ENCODE measurements around the gene SAMD4A. TPM values are rescaled to one million over a fixed set of nuclear protein-coding genes. Genes with fewer than 3 reads are reported as not detected.

Gene SAMD4A
- total RNA-seq, 4 donors from 2014 or later, result 7.9 to 18.7 (median 14.4) TPM

DNA sequence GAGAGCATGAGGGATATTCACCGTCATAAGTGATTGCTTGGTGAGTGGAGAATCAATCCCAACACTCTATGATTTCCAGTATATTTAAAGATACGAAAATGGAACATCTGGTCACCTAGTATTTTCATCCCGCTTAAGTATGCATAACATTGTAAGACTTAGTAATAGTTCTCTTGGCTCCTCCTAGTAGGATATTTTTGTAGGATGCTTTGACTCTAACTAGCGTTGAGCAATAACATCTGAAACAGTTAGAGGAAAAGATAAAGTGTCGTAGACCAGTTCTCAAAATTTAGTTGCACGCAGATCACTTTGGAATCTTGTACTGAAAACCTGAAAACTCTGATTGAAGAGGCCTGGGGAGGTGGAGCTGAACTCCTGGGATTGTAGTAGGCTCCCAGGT, 7.6 kb downstream of the SAMD4A start:
- 81 to 92% methylated on average over 6 of the region's 6 CpGs for WGBS, 2 donors
- H3K4me3 ChIP-seq (ENCODE audit: low read depth, poor library complexity, severe bottlenecking), result no peak overlapping the region
- TF ChIP-seq, protein P1, sequence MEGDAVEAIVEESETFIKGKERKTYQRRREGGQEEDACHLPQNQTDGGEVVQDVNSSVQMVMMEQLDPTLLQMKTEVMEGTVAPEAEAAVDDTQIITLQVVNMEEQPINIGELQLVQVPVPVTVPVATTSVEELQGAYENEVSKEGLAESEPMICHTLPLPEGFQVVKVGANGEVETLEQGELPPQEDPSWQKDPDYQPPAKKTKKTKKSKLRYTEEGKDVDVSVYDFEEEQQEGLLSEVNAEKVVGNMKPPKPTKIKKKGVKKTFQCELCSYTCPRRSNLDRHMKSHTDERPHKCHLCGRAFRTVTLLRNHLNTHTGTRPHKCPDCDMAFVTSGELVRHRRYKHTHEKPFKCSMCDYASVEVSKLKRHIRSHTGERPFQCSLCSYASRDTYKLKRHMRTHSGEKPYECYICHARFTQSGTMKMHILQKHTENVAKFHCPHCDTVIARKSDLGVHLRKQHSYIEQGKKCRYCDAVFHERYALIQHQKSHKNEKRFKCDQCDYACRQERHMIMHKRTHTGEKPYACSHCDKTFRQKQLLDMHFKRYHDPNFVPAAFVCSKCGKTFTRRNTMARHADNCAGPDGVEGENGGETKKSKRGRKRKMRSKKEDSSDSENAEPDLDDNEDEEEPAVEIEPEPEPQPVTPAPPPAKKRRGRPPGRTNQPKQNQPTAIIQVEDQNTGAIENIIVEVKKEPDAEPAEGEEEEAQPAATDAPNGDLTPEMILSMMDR (IDR thresholded peaks at IDR 0.05), result no peak
- no peak for TF ChIP-seq POLR2A (IDR thresholded peaks at IDR 0.05)
- DNase-seq (ENCODE audit: low spot score in 2 of 2), result no peak
- intact Hi-C loops (cut with DNase I; ENCODE audit: low total_unique reads), result no loop called here

DNA sequence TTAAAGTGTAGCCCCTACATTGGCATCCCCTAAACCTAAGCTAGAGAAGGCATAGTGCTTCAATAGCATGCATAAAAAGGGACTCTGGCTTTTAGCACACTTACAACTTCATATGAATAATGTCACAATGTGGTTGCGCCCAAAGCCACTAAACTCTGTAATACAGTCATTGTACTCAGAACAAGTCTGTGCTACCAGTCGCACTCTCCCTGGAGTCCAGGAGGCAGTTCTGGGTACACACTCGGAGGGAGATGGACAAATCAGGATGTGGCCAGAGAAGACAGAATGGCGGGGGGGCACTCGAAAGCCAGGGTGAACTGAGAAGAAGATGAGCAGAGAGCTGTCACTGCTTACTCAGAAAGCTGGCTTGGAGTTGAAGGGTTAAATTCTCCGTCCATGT, 10.6 kb downstream of the SAMD4A start:
- 88 to 95% methylated on average over 6 of the region's 6 CpGs for WGBS, 2 donors
- intact Hi-C loops (cut with DNase I; ENCODE audit: low total_unique reads), result no loop called here
- no peak overlapping the region for H3K4me3 ChIP-seq (ENCODE audit: low read depth, poor library complexity, severe bottlenecking)
- DNase-seq (ENCODE audit: low spot score in 2 of 2), result no peak
- TF ChIP-seq POLR2A (IDR thresholded peaks at IDR 0.05), result no peak
- TF ChIP-seq, protein P1 (IDR thresholded peaks at IDR 0.05), result no peak

DNA sequence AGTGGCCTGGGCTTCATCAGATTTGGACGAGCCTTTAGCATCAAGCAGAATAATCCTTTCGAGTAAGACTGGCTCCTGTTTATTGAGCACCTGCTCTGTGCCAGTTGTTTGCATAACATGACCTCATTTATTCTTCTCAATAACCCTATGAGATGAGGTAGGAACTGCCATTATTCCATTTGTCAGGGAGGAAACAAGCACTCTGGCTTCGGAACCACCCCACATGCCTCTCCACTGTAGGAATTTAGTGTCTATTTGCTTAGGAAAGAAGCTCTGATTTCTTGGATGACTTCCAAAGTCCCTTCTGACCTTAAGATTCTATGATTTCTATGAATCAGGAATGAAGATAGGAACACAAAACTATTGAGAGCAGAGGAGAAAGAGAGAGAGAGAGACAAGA, 11.0 kb downstream of the SAMD4A start:
- 52 to 76% methylated on average over 3 of the region's 3 CpGs for WGBS, 2 donors
- no peak overlapping the region for H3K4me3 ChIP-seq (ENCODE audit: low read depth, poor library complexity, severe bottlenecking)
- no peak for TF ChIP-seq POLR2A (IDR thresholded peaks at IDR 0.05)
- TF ChIP-seq, protein P1 (IDR thresholded peaks at IDR 0.05), result no peak
- intact Hi-C loops (cut with DNase I; ENCODE audit: low total_unique reads), result no loop called here
- no peak for DNase-seq (ENCODE audit: low spot score in 2 of 2)

DNA sequence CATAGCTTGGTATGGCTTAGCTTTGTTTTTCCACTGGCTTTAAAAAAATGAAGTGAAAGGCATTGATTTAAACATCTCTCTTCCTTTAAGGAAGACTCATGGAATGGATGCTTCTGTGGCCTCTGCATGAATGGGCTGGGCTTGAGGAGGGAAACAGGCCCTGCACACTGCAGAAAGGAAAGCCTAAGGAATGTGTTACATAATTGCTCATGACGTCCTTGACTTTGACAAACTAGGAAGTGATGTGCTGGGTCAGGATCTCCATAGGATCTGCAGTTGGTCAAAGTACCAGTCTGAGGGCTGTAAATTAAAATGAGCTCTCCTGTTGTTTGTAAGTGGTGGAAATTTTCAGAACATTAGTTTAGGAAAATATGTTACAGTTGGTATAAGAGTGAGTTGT, 12.7 kb downstream of the SAMD4A start:
- TF ChIP-seq POLR2A (IDR thresholded peaks at IDR 0.05), result no peak
- TF ChIP-seq, protein P1 (IDR thresholded peaks at IDR 0.05), result no peak
- WGBS, 2 donors, result 9 to 15% methylated on average over 1 of the region's 1 CpG
- DNase-seq (ENCODE audit: low spot score in 2 of 2), result no peak
- H3K4me3 ChIP-seq (ENCODE audit: low read depth, poor library complexity, severe bottlenecking), result no peak overlapping the region
- intact Hi-C loops (cut with DNase I; ENCODE audit: low total_unique reads), result no loop called here

DNA sequence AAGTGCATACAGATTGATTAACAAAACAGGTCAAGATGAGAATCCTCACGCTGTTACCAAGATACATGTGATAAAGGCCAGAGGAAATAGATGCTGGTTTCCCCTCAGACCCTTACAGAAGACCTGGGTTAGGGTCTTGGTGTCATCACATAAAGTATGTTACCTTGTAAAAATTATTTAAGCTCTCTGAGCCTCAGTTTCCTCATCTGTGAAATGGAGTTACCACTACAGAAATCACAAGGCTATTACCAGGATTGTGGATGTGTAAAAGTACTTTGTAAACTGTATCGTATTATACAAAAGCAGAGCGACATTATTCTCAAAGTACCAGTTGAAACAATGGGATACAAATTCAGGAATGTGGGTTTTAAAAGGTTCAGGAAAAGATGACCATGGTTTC, 14.0 kb downstream of the SAMD4A start:
- no peak for DNase-seq (ENCODE audit: low spot score in 2 of 2)
- 95 to 99% methylated on average over 3 of the region's 3 CpGs for WGBS, 2 donors
- no peak overlapping the region for H3K4me3 ChIP-seq (ENCODE audit: low read depth, poor library complexity, severe bottlenecking)
- intact Hi-C loops (cut with DNase I; ENCODE audit: low total_unique reads), result no loop called here
- TF ChIP-seq POLR2A (IDR thresholded peaks at IDR 0.05), result no peak
- TF ChIP-seq, protein P1 (IDR thresholded peaks at IDR 0.05), result no peak

DNA sequence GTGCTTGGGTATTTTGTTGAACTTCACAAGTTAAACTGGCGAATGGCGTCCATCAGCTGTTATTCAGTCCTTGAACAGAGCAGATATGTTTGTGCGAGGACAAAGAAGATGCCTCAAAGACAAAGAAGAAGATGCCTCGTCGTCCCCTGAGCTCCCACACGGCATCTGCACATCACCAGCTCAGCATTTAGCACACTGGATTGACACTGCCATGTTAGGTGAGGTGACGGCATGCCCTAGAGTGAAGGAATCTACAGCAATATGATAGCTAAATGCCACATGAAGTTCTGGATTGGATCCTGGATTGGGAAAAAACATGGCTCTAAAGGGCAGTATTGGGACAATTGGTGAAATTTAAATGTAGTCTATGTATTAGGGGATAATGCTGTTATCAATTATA, 15.4 kb downstream of the SAMD4A start:
- WGBS, 2 donors, result 92% methylated on average over 7 of the region's 7 CpGs
- H3K4me3 ChIP-seq (ENCODE audit: low read depth, poor library complexity, severe bottlenecking), result no peak overlapping the region
- TF ChIP-seq, protein P1 (IDR thresholded peaks at IDR 0.05), result no peak
- no peak for TF ChIP-seq POLR2A (IDR thresholded peaks at IDR 0.05)
- no peak for DNase-seq (ENCODE audit: low spot score in 2 of 2)
- intact Hi-C loops (cut with DNase I; ENCODE audit: low total_unique reads), result no loop called here

Measured in lower leg skin (tissue), 4 donors.